Measurements from ENCODE around the gene BACH2. TPM values are rescaled to one million over a fixed set of nuclear protein-coding genes. Genes with fewer than 3 reads are reported as not detected.

Gene BACH2
- total RNA-seq, 1 donor from 2014 or later: 2.1 TPM

DNA sequence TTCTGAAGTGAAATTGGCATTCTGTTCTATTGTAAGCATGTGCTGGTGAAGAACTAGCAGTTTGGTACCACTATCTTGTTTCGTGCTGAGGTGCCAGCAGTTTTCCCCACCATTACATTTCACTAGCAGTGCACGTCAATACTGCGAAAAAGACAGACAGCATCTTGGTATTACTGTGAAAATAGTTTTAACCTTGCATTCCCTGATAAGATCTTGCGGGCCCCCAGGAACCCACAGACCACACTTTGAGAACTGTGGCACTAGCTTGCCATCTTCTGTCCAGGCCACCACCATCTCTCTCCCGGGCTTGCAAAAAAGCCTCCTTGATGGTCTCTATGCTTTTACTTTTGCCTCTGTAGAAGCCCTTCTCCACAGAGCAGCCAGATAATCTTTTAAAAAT is 185.7 kb downstream of the BACH2 start:
- FAIRE-seq (no peak), DNase-seq (ENCODE audit: low read depth) (no peak)
- H3K36me3 ChIP-seq (ENCODE audit: control insufficient read depth, insufficient read depth, low read length): no peaks in the 10 kb centered on the region
- H3K27me3 ChIP-seq (ENCODE audit: control insufficient read depth, insufficient read depth, low read length): no peaks in the 10 kb centered on the region
- TF ChIP-seq, protein P1, sequence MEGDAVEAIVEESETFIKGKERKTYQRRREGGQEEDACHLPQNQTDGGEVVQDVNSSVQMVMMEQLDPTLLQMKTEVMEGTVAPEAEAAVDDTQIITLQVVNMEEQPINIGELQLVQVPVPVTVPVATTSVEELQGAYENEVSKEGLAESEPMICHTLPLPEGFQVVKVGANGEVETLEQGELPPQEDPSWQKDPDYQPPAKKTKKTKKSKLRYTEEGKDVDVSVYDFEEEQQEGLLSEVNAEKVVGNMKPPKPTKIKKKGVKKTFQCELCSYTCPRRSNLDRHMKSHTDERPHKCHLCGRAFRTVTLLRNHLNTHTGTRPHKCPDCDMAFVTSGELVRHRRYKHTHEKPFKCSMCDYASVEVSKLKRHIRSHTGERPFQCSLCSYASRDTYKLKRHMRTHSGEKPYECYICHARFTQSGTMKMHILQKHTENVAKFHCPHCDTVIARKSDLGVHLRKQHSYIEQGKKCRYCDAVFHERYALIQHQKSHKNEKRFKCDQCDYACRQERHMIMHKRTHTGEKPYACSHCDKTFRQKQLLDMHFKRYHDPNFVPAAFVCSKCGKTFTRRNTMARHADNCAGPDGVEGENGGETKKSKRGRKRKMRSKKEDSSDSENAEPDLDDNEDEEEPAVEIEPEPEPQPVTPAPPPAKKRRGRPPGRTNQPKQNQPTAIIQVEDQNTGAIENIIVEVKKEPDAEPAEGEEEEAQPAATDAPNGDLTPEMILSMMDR (IDR thresholded peaks at IDR 0.05; ENCODE audit: insufficient read depth, low read length, severe bottlenecking): no peak
- H3K4me3 ChIP-seq (ENCODE audit: low read depth, low read length): no peak overlapping the region

DNA sequence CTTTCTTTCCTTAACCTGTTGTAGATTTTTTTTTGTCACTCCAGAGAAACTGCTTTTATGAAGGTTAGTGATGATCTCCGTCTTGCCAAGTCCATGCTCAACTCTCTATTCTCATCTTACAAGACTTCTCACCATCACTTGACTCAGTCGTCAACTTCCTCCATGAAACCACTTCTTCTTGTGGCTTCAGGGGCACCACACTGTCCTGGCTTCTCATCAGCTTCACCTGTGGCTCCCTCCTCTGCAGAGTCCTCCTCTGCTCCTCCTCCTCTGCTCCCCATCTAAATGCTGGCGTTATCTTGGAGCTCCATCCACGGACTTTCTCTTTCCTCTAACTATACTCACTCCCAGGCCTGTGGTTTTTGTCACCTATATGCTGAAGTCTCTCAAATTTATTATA is 187.5 kb downstream of the BACH2 start:
- no peaks in the 10 kb centered on the region for H3K27me3 ChIP-seq (ENCODE audit: control insufficient read depth, insufficient read depth, low read length)
- no peak for DNase-seq (ENCODE audit: low read depth)
- no peak overlapping the region for H3K4me3 ChIP-seq (ENCODE audit: low read depth, low read length)
- no peaks in the 10 kb centered on the region for H3K36me3 ChIP-seq (ENCODE audit: control insufficient read depth, insufficient read depth, low read length)
- no peak for FAIRE-seq
- TF ChIP-seq, protein P1 (IDR thresholded peaks at IDR 0.05; ENCODE audit: insufficient read depth, low read length, severe bottlenecking): no peak

DNA sequence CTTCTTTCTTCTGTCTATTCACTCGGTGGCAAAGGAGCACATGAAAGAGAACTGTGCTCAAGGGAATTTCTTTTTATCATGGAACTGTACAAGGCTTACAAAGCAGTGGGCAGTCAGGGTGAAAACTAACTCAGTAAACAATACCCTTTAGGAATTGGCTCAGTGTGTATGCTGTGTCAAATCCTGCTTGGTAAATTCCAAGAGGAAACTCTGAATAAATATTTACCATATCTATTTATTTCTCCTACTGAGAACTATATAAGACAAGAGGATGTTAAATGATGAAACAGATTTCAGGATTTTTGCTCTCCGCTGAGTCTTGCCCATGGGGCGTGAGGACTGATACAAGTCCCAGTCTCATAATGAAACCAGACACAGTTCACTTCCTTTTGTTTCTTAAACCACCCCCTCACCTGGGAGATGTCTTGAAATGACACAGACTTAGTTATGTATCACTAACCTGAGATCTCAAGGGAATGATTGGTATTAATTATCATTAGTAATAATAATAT is 188.8 kb downstream of the BACH2 start:
- FAIRE-seq: no peak
- DNase-seq (ENCODE audit: low read depth): peak; percentile 83
- H3K4me3 ChIP-seq (ENCODE audit: low read depth, low read length): no peak overlapping the region
- TF ChIP-seq, protein P1 (IDR thresholded peaks at IDR 0.05; ENCODE audit: insufficient read depth, low read length, severe bottlenecking): no peak
- H3K27me3 ChIP-seq (ENCODE audit: control insufficient read depth, insufficient read depth, low read length): no peaks in the 10 kb centered on the region
- H3K36me3 ChIP-seq (ENCODE audit: control insufficient read depth, insufficient read depth, low read length): no peaks in the 10 kb centered on the region

DNA sequence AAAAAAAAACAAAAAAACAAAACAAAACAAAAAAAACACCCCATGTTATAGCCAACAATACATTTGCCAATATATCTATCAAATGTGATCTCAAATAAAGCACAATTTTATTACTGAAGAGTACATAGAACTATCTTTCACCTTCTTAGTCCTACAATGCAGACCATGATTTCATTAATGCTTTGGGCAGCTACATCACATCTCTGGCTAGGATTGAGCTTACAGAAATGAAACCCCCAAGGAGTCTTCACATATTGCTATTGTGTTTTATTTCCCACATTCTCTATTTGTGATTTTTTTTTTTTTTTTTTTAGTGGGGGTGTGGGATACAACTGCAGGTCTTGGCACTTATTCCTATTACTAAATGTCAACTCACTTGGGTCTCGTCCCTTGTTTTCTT is 189.3 kb downstream of the BACH2 start:
- DNase-seq (ENCODE audit: low read depth) (no peak), FAIRE-seq (no peak)
- no peaks in the 10 kb centered on the region for H3K36me3 ChIP-seq (ENCODE audit: control insufficient read depth, insufficient read depth, low read length)
- H3K27me3 ChIP-seq (ENCODE audit: control insufficient read depth, insufficient read depth, low read length): no peaks in the 10 kb centered on the region
- H3K4me3 ChIP-seq (ENCODE audit: low read depth, low read length): no peak overlapping the region
- TF ChIP-seq, protein P1 (IDR thresholded peaks at IDR 0.05; ENCODE audit: insufficient read depth, low read length, severe bottlenecking): no peak

DNA sequence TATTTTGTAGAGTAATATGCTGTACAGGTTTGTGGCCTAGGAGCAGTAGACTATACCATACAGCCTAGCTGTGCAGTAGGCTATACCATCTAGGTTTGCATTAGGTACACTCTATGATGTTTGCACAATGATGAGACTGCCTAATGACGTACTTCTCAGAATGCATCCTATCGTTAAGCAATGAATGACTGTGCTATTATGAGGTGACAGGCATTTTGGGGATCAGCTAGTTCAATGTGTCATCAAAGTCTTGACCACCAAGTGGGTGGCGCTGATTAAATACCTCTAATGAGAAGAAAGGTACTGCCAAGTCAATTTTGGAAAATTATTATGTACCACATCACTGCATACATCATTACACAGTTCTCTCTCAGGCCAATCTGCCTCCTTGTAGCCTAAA is 190.2 kb downstream of the BACH2 start:
- FAIRE-seq (peak; percentile 83), DNase-seq (ENCODE audit: low read depth) (peak; percentile 56)
- Histone ChIP-seq H3K4me3 (ENCODE audit: low read depth, low read length) (no peak overlapping the region), H3K36me3 (ENCODE audit: control insufficient read depth, insufficient read depth, low read length) (no peaks in the 10 kb centered on the region), H3K27me3 (ENCODE audit: control insufficient read depth, insufficient read depth, low read length) (no peaks in the 10 kb centered on the region)
- TF ChIP-seq, protein P1 (IDR thresholded peaks at IDR 0.05; ENCODE audit: insufficient read depth, low read length, severe bottlenecking): no peak

DNA sequence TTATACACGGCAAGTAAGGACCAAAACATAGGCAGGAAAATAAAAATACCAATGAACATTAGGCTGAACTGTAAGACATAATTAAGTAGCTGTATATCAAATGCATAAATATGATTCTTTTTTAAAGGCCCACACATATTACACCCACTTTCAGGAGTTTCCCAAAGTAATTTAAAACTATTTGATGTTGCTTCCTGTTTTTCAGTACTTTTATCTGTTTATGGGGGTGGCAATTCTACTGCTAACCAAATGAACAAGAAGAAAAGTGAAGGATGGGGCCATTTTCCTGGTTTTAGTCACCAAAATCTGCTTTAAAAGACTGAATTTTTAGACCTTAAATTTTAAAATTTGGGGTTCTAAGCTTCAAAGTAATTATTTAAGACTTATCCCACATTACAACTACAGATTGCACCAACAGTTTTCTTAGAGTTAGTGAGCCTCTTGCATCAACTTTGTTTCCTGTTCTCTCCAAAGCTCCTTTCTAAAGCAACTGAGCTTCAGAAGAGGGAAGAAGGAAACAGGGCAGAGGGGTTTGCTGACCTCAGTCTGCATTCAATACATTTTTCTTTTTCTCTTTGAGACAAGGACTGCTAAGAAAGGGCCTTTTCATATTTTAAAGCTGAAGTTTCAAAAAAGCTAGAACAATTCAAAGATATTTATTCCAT is 191.0 kb downstream of the BACH2 start:
- Histone ChIP-seq H3K27me3 (ENCODE audit: control insufficient read depth, insufficient read depth, low read length) (no peaks in the 10 kb centered on the region), H3K4me3 (ENCODE audit: low read depth, low read length) (no peak overlapping the region), H3K36me3 (ENCODE audit: control insufficient read depth, insufficient read depth, low read length) (no peaks in the 10 kb centered on the region)
- FAIRE-seq (no peak), DNase-seq (ENCODE audit: low read depth) (no peak)
- TF ChIP-seq, protein P1 (IDR thresholded peaks at IDR 0.05; ENCODE audit: insufficient read depth, low read length, severe bottlenecking): no peak

Data from bronchial epithelial cell (primary cell).